Trophoblast cell (in vitro differentiated cells and primary cell): ENCODE data around the gene GRIN2A.

Experiments used
- DNase-seq, 2 donors: peaks; one replicate each; pipeline ENCODE4 v3.0.0-alpha.2; 2016
- H2AFZ ChIP-seq: 2 replicates; pipeline ENCODE4 v1.6.1; 2013; ENCODE audit warnings: low read length, moderate library complexity, mild to moderate bottlenecking; ENCODE audit not compliant: insufficient read depth, poor library complexity
- H2AK5ac ChIP-seq: 2 replicates; pipeline ENCODE4 v1.6.1; 2013; ENCODE audit warnings: mild to moderate bottlenecking, low read length
- H2BK120ac ChIP-seq: 2 replicates; pipeline ENCODE4 v1.6.1; 2013; ENCODE audit warnings: low read length, mild to moderate bottlenecking, moderate library complexity; ENCODE audit not compliant: insufficient read depth, poor library complexity
- H2BK12ac ChIP-seq: 2 replicates; pipeline ENCODE4 v1.6.1; 2013; ENCODE audit warnings: mild to moderate bottlenecking, low read length, moderate library complexity
- H2BK5ac ChIP-seq: 2 replicates; pipeline ENCODE4 v1.6.1; 2013; ENCODE audit warnings: low read length, low read depth, moderate library complexity, mild to moderate bottlenecking; ENCODE audit not compliant: poor library complexity
- H3K14ac ChIP-seq: 2 replicates; pipeline ENCODE4 v1.6.1; 2013; ENCODE audit warnings: mild to moderate bottlenecking, low read length
- H3K18ac ChIP-seq: 2 replicates; pipeline ENCODE4 v1.6.1; 2013; ENCODE audit warnings: mild to moderate bottlenecking, low read length
- H3K23ac ChIP-seq: 2 replicates; pipeline ENCODE4 v1.6.1; 2013; ENCODE audit warnings: low read length
- H3K27ac ChIP-seq: 2 replicates; pipeline ENCODE4 v1.5.1; 2013; ENCODE audit warnings: low read depth, mild to moderate bottlenecking, inconsistent platforms, low read length, moderate library complexity
- H3K27me3 ChIP-seq: 2 replicates; pipeline ENCODE4 v1.6.1; 2013; ENCODE audit warnings: inconsistent platforms, mild to moderate bottlenecking, low read length, moderate library complexity; ENCODE audit not compliant: insufficient read depth
- H3K36me3 ChIP-seq, 2 experiments: 1 replicate in 1 of 2; 2 replicates in 1 of 2; pipeline ENCODE4 v1.6.1; 2013; ENCODE audit warnings: low read length in 2 of 2, mild to moderate bottlenecking in 2 of 2, moderate library complexity in 1 of 2; ENCODE audit not compliant: insufficient read depth in 2 of 2, control insufficient read depth in 1 of 2
- H3K4ac ChIP-seq: 2 replicates; pipeline ENCODE4 v1.6.1; 2013; ENCODE audit warnings: low read depth, mild to moderate bottlenecking, low read length, moderate library complexity
- H3K4me1 ChIP-seq, 2 experiments: 1 replicate in 1 of 2; 2 replicates in 1 of 2; pipeline ENCODE4 v1.6.1; 2013; ENCODE audit warnings: low read length in 2 of 2, mild to moderate bottlenecking in 2 of 2, moderate library complexity in 1 of 2; ENCODE audit not compliant: insufficient read depth in 2 of 2, control insufficient read depth in 1 of 2
- H3K4me2 ChIP-seq: 2 replicates; pipeline ENCODE4 v1.6.1; 2013; ENCODE audit warnings: inconsistent platforms, mild to moderate bottlenecking, low read length, moderate library complexity
- H3K4me3 ChIP-seq: 2 replicates; pipeline ENCODE4 v1.5.1; 2013; ENCODE audit warnings: mild to moderate bottlenecking, low read depth, low read length, inconsistent platforms
- H3K79me1 ChIP-seq: one replicate; pipeline ENCODE4 v1.6.1; 2013; ENCODE audit warnings: low read length
- H3K79me2 ChIP-seq: 2 replicates; pipeline ENCODE4 v1.6.1; 2013; ENCODE audit warnings: low read length, mild to moderate bottlenecking; ENCODE audit not compliant: control insufficient read depth, insufficient read depth, poor library complexity
- H3K9ac ChIP-seq: 2 replicates; pipeline ENCODE4 v1.6.1; 2013; ENCODE audit warnings: mild to moderate bottlenecking, low read length
- H3K9me3 ChIP-seq: 2 replicates; pipeline ENCODE4 v1.6.1; 2013; ENCODE audit warnings: low read depth, mild to moderate bottlenecking, control low read depth, inconsistent platforms, low read length; ENCODE audit not compliant: insufficient read depth
- H4K12ac ChIP-seq: 2 replicates; pipeline ENCODE4 v1.6.1; 2013; ENCODE audit warnings: low read depth, mild to moderate bottlenecking, low read length, moderate library complexity
- H4K8ac ChIP-seq: 2 replicates; pipeline ENCODE4 v1.6.1; 2013; ENCODE audit warnings: low read depth, mild to moderate bottlenecking, low read length, moderate library complexity
- H4K91ac ChIP-seq: one replicate; pipeline ENCODE4 v1.6.1; 2013; ENCODE audit warnings: low read depth, mild to moderate bottlenecking, low read length, moderate library complexity
- WGBS: extraction: QIAGEN DNeasy Blood & Tissue Kit; methylation state at CpG from one replicate; pipeline ENCODE4 v1.1.7; 2013; ENCODE audit warnings: missing lambda C conversion rate; ENCODE audit not compliant: insufficient read length, insufficient coverage; ENCODE audit errors: extremely low coverage; 5-methylcytosine and 5-hydroxymethylcytosine counted together

Gene GRIN2A

DNA sequence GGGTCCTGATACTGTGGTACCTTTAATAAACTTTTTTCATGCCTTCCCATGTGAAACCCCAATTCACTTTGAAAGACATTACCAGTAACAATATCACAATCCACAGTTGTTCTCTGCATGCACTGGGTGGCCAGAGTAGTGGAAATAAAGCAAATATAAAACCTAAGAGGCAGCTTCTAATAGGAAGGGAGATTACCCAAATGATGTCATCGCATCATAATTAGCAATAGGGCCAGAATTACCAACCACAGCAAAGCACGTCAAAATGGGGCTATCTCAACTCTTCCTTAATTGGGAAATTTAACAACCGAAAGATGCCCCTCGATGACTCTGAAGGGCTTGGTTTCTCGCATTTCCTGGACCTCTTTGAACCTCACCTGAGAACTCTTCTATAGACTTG is 224.8 kb downstream of the GRIN2A start:
- Histone ChIP-seq H4K12ac (no peak overlapping the region), H2AFZ (no peak overlapping the region), H3K4me1 (no peaks in the 10 kb centered on the region), H3K79me1 (no peaks in the 10 kb centered on the region), H3K27me3 (no peaks in the 10 kb centered on the region), H3K36me3 (no peaks in the 10 kb centered on the region), H3K4me2 (no peak overlapping the region), H2BK120ac (no peak overlapping the region), H2BK5ac (no peak overlapping the region), H3K23ac (no peak overlapping the region), H3K79me2 (no peaks in the 10 kb centered on the region), H3K4ac (no peak overlapping the region), H3K9me3 (no peaks in the 10 kb centered on the region), H3K4me3 (no peak overlapping the region), H2AK5ac (no peak overlapping the region), H2BK12ac (no peak overlapping the region), H3K14ac (no peak overlapping the region), H3K18ac (no peak overlapping the region), H3K27ac (no peak overlapping the region), H4K91ac (no peak overlapping the region), H3K9ac (no peak overlapping the region), H4K8ac (no peak overlapping the region)
- no CpG with 5 or more reads among the region's 5 CpGs for WGBS
- no peak for DNase-seq

- no peaks in the 10 kb centered on the region for H3K79me1 ChIP-seq
- H3K9ac ChIP-seq: no peak overlapping the region
- no peaks in the 10 kb centered on the region for H3K9me3 ChIP-seq
- no peak overlapping the region for H3K18ac ChIP-seq
- H4K12ac ChIP-seq: no peak overlapping the region
- no peak overlapping the region for H2AFZ ChIP-seq
- H3K4ac ChIP-seq: no peak overlapping the region
- H2BK5ac ChIP-seq: no peak overlapping the region
- no peak overlapping the region for H2BK12ac ChIP-seq
- H3K27ac ChIP-seq: no peak overlapping the region
- H3K27me3 ChIP-seq: no peaks in the 10 kb centered on the region
- H3K4me3 ChIP-seq: no peak overlapping the region
- no peak overlapping the region for H3K23ac ChIP-seq
- H3K36me3 ChIP-seq: no peaks in the 10 kb centered on the region
- H3K14ac ChIP-seq: no peak overlapping the region
- no peak overlapping the region for H2AK5ac ChIP-seq
- no peak for DNase-seq
- H3K4me2 ChIP-seq: no peak overlapping the region
- H3K4me1 ChIP-seq: no peaks in the 10 kb centered on the region
- no peak overlapping the region for H2BK120ac ChIP-seq
- H4K8ac ChIP-seq: no peak overlapping the region
- H3K79me2 ChIP-seq: no peaks in the 10 kb centered on the region
- no peak overlapping the region for H4K91ac ChIP-seq
Measured at GRCh38 chr16:9957002-9957401, 225.2 kb downstream of the GRIN2A start.

GRCh38 chr16:9955677-9956076 is 226.6 kb downstream of the GRIN2A start:
- Histone ChIP-seq H2BK120ac (no peak overlapping the region), H3K79me2 (no peaks in the 10 kb centered on the region), H3K23ac (no peak overlapping the region), H4K12ac (no peak overlapping the region), H3K27ac (no peak overlapping the region), H2AFZ (no peak overlapping the region), H3K36me3 (no peaks in the 10 kb centered on the region), H3K9me3 (no peaks in the 10 kb centered on the region), H4K8ac (no peak overlapping the region), H3K4me3 (no peak overlapping the region), H2BK5ac (no peak overlapping the region), H4K91ac (no peak overlapping the region), H3K18ac (no peak overlapping the region), H2AK5ac (no peak overlapping the region), H3K4me2 (no peak overlapping the region), H3K4ac (no peak overlapping the region), H3K9ac (no peak overlapping the region), H3K14ac (no peak overlapping the region), H2BK12ac (no peak overlapping the region), H3K79me1 (no peaks in the 10 kb centered on the region), H3K27me3 (no peaks in the 10 kb centered on the region), H3K4me1 (peaks cover 0 to 4% of the 10 kb centered on the region in 2 experiments)
- WGBS: no CpG with 5 or more reads among the region's 6 CpGs
- DNase-seq: no peak

- Histone ChIP-seq H3K79me1 (no peaks in the 10 kb centered on the region), H2AFZ (peak overlapping the region; percentile 19), H3K79me2 (no peaks in the 10 kb centered on the region), H3K9me3 (no peaks in the 10 kb centered on the region), H3K18ac (no peak overlapping the region), H3K4me1 (peaks cover 5 to 9% of the 10 kb centered on the region in 2 experiments), H3K4me2 (no peak overlapping the region), H3K14ac (no peak overlapping the region), H2BK5ac (no peak overlapping the region), H3K27ac (no peak overlapping the region), H3K9ac (no peak overlapping the region), H3K23ac (no peak overlapping the region), H3K4me3 (no peak overlapping the region), H2BK120ac (no peak overlapping the region), H4K91ac (no peak overlapping the region), H3K27me3 (no peaks in the 10 kb centered on the region), H3K36me3 (no peaks in the 10 kb centered on the region), H3K4ac (no peak overlapping the region), H2AK5ac (no peak overlapping the region), H4K12ac (no peak overlapping the region), H4K8ac (no peak overlapping the region), H2BK12ac (no peak overlapping the region)
- DNase-seq: no peak
- WGBS: no CpG with 5 or more reads among the region's 7 CpGs
Measured at GRCh38 chr16:9953908-9954570, 228.2 kb downstream of the GRIN2A start.
